IPS-11a (cell line): ENCODE measurements around the gene GADD45GIP1.

ENCODE experiments used
- H3K4me3 ChIP-seq: one replicate; pipeline ENCODE4 v1.5.1; 2013; ENCODE audit warnings: low read depth, low read length, control low read depth

GADD45GIP1 gene

DNA sequence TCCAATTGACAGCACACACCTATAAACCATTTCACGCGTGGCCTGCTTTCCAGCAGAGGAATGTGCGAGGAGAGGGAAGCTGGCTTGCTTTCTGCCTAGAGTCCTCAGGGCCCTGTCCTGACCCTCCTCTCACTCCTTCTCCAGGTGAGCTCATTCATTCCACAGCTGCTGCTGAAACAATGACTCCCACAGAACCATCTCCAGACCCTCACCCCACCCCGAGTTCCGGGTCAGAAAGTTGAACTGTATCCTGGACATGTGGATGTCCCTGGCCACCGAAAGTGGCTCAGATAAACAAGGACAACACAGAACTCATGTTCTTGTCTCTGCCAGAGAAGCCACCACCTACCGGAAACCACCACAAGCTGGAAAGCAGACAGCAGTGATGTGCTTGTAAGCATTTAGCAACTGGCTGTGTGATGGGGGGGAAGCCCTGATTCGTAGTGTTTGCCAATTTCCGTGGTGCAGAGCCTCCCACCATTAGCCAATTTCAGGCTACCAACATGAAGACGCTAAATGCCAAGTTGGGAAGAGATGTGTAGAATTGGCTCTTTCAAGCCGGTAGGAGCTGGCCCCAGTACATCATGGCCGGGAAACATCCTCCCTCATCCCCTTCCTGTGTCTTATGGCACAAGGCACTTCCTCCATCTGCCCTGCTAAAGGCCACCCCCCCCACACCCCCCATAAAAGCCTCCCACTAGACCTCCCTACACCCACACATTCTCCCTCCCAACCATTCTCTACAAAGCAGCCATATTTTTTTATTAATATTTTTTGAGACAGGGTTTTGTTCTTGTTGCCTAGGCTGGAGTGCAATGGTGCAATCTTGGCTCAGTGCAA, 43.0 kb downstream of the GADD45GIP1 start:
- H3K4me3 ChIP-seq, result no peak overlapping the region

DNA sequence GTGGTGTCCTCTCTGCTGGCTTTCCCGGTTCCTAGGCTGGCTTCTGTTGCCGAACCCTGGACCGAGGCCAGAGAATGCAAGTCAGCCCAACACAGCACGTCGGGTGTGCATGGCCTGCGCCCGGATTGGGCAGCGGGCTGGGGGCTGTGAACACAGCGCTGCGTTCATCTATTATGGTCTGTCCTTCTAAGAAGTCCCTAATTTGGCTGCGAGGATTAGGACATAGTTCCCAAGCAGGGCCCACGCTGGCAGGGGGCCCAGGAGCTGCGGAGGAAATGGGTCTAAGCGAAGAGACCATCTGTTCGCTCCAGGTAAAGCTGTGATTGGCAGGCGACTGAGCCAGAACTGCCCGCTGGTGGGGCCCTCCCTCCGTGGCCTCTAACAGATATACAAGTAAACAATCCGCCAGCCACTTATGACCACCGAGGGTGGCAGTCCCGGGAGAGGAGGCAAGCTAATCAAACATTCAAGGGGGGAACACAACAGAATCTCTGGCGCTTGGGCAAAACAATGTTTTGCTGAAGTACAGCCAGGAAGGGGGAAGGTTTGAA, 43.9 kb downstream of the GADD45GIP1 start:
- H3K4me3 ChIP-seq, result no peak overlapping the region

DNA sequence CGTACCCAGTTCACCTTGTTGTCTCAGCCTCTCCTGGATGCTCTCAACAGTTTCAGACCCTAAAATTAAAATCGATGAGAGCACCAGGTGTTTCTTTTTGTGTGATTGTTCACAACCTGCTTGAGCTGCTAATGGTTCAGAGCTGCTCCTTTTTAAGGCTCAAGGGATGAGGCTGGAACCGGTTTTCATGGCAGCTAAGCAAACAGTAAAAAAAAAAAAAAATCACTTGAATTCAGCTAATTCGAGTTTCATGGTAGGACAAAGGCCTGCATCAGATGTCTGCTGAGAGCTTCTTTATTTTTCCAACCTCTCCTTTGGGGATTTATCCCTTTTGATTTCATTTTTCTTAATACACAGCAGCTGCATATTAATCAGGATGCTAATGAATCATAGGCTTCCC, 44.5 kb downstream of the GADD45GIP1 start:
- H3K4me3 ChIP-seq, result no peak overlapping the region

DNA sequence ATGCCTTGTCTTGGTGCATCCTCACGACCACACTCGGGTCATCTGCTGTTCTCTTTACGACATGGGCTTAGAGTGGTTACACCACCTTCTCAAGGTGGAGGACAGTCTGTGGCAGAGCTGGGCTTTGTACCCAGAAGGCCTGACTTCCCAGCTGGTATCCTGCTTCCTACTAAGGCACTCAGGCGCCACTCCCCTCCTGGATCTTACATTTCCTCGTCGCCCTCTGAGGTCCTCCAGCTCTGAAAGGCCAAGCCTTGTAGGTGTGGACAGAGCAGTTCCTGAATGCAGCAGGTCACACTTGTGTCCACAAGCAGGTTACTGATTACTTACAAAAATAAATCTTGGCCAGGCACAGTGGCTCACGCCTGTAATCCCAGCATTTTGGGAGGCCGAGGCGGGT, 49.9 kb downstream of the GADD45GIP1 start:
- no peak overlapping the region for H3K4me3 ChIP-seq
